Left lung (tissue), 10 donors: Measurements from ENCODE around the gene EML4. TPM values are rescaled to one million over a fixed set of nuclear protein-coding genes. Genes with fewer than 3 reads are reported as not detected.
A peak's percentile ranks its signal among the peaks of the same experiment; 100 is the strongest.

Experiments used
- ATAC-seq: fragments of 200-7000 bp; cut with Tn5 transposase; one replicate; pipeline ENCODE4 v1.9.1; 2020; ENCODE audit warnings: moderate library complexity
- DNase-seq, 4 donors: peaks; one replicate each; pipeline ENCODE4 v3.0.0-alpha.2; 2013 to 2020
- H3K27ac ChIP-seq, 2 donors: fragments of 200-600 bp; sonication (generic) in 1 of 2; one replicate each; pipeline versions ENCODE4 v1.5.0 to v1.8.0; 2020 to 2021
- H3K27me3 ChIP-seq, 2 donors: fragments of 200-600 bp; sonication (generic) in 1 of 2; one replicate each; pipeline versions ENCODE4 v1.5.0 to v1.8.0; 2020 to 2021
- H3K36me3 ChIP-seq, 2 donors: fragments of 200-600 bp; sonication (generic) in 1 of 2; one replicate each; pipeline versions ENCODE4 v1.5.0 to v1.8.0; 2020 to 2021
- H3K4me1 ChIP-seq, 2 donors: fragments of 200-600 bp; one replicate each; pipeline ENCODE4 v1.8.0; 2021
- H3K4me3 ChIP-seq, 2 donors: fragments of 200-600 bp; sonication (generic) in 1 of 2; one replicate each; pipeline versions ENCODE4 v1.5.0 to v1.8.0; 2020 to 2021; ENCODE audit warnings: mild to moderate bottlenecking in 1 of 2
- H3K9me3 ChIP-seq, 2 donors: fragments of 200-600 bp; sonication (generic) in 1 of 2; one replicate each; pipeline versions ENCODE4 v1.5.0 to v1.8.0; 2020 to 2021
- CTCF ChIP-seq, 2 donors: fragments of 200-600 bp; sonication (generic) in 1 of 2; IDR thresholded peaks; one replicate each; pipeline versions ENCODE4 v1.5.0 to v1.8.0; 2021; ENCODE audit warnings: antibody characterized with exemption in 2 of 2
- intact Hi-C, 2 donors: fragments of 100-400 bp; cut with DNase I; formaldehyde crosslinking; loops; one replicate each; pipeline versions ENCODE4 v1.11.2 to v1.14.2; 2022
- polyA plus RNA-seq, 6 donors: library from polyadenylated mRNA; unstranded; fragments of 120-200 nt; gene quantifications; one replicate each; pipeline ENCODE4 v1.2.1, GENCODE V29; 2013; ENCODE audit not compliant: insufficient read length in 6 of 6
- total RNA-seq, 2 donors: library from RNA; stranded (reverse); fragmentation: NEBNext Ultra II Directional; extraction: Animal tissue kit (Norgen Biotek cat#: 25700); gene quantifications; one replicate each; pipeline ENCODE4 v1.2.1, GENCODE V29; 2021
- donor health status: DM: no; HTN: yes; CAD: no.
- donor health status: DM: no; HTN: no; CAD: no.

EML4 gene
- total and polyA plus RNA-seq, 8 donors: 77.5 to 110 (median 89.5) TPM

DNA sequence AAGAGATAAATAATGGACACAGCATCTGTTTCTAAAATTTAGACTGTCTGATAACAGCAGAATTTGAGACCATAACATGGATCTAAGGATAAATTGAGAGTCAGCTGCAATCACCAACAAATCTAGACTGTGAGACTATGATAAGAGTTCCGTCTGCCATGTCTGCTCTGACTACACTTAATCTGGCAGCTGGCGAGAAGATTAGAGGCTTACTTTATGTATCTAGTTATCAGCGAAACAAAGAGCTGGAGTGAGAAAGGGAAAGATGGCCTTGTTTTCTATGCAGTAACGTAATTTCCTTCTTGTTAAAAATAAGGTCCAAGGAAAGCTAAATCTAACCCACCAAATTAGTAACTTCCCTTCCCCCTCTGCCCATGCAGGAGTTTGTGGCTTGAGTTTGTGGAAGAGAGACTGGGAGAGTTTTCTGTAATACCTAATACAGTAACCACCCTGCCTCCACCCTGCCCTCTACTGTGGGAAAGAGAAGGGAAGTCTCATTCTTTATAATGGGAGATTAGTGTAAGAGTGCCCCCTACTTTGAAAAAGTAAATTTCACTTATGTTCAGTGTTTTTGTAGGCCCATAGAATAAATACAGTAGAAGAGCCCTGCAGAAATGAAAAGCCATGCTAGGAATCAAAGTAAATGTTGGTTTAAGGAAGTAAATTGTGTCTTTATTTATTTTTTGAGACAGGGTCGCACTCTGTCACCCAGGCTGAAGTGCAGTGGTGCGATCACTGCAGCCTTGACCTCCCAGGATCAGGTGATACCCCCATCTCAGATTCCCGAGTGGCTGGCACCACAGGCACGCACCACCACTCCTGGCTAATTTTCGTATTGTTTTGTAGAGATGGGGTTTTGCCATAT lies 27.5 kb downstream of the EML4 start:
- intact Hi-C loops: no loop called here
- DNase-seq (peak in 3 of 4 donors; percentile 51 to 75 (median 61)), ATAC-seq (peak; percentile 84)
- Histone ChIP-seq H3K27ac (peak overlapping the region in 1 of 2 donors; percentile 62), H3K4me1 (peaks cover 24 to 71% of the 10 kb centered on the region in 2 donors), H3K9me3 (no peaks in the 10 kb centered on the region), H3K4me3 (no peak overlapping the region), H3K27me3 (no peaks in the 10 kb centered on the region), H3K36me3 (no peaks in the 10 kb centered on the region)
- TF ChIP-seq CTCF (IDR thresholded peaks at IDR 0.05): peak in 1 of 2 donors; percentile 41

DNA sequence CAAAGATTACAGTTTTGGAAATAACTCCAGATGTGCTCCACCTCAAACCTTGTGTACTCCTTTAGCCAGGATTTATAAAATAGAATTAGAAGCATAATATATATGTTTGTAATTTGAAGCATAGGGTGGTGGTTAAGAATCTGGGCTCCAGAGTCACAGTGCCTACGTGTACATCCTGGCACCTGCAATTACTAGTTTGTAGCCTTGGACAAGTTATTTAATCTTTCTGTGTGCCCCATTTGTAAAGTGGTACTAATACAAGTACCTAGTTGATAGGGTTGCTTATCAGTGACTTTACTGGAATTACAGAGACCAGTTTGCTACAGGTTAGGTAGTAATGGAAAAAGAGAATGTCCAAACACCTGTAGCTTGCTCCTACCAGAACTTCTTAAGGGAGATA lies 28.6 kb downstream of the EML4 start:
- H3K27ac ChIP-seq: no peak overlapping the region
- ATAC-seq (no peak), DNase-seq (no peak)
- intact Hi-C loops: no loop called here
- no peaks in the 10 kb centered on the region for H3K36me3 ChIP-seq
- H3K4me3 ChIP-seq: no peak overlapping the region
- H3K9me3 ChIP-seq: no peaks in the 10 kb centered on the region
- no peak for TF ChIP-seq CTCF (IDR thresholded peaks at IDR 0.05)
- H3K4me1 ChIP-seq: peaks cover 20 to 76% of the 10 kb centered on the region in 2 donors
- no peaks in the 10 kb centered on the region for H3K27me3 ChIP-seq

- ATAC-seq (no peak), DNase-seq (no peak)
- intact Hi-C loops: no loop called here
- H3K4me1 ChIP-seq: peaks cover 13 to 72% of the 10 kb centered on the region in 2 donors
- no peak overlapping the region for H3K4me3 ChIP-seq
- H3K36me3 ChIP-seq: no peaks in the 10 kb centered on the region
- no peak for TF ChIP-seq CTCF (IDR thresholded peaks at IDR 0.05)
- H3K27ac ChIP-seq: no peak overlapping the region
- H3K9me3 ChIP-seq: no peaks in the 10 kb centered on the region
- H3K27me3 ChIP-seq: no peaks in the 10 kb centered on the region
These were observed 29.3 kb downstream of the EML4 start for GRCh38 chr2:42198466-42198865.

DNA sequence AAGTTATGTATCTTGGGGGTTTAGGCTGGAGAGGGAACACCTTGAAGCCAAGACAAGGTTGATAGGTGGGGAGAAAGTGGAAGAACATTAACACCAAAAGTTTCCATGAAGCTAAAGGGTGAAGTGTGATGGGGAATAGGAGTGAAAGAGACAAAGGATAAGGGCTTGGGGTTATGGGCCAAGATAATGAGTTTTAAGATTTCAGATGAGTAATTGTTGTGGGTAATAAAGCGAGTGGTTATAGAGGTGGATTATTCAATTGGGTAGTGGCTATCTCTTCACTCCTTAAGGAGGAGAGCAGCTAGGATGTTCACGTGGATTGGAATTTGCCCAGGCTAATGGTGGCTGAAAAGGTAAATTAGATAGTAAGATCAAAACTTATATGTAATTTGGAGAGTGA lies 29.8 kb downstream of the EML4 start:
- intact Hi-C loops: no loop called here
- H3K4me1 ChIP-seq: peaks cover 8 to 66% of the 10 kb centered on the region in 2 donors
- DNase-seq (no peak), ATAC-seq (no peak)
- H3K36me3 ChIP-seq: no peaks in the 10 kb centered on the region
- no peaks in the 10 kb centered on the region for H3K9me3 ChIP-seq
- TF ChIP-seq CTCF (IDR thresholded peaks at IDR 0.05): no peak
- no peaks in the 10 kb centered on the region for H3K27me3 ChIP-seq
- no peak overlapping the region for H3K4me3 ChIP-seq
- H3K27ac ChIP-seq: no peak overlapping the region

- ATAC-seq: no peak
- H3K27me3 ChIP-seq: no peaks in the 10 kb centered on the region
- intact Hi-C loops: loop anchor here in 1 of 2 donors (5.0 kb wide), 1 partner anchor 102 kb away; no protein-coding TSS in a partner anchor
- H3K9me3 ChIP-seq: no peaks in the 10 kb centered on the region
- H3K4me3 ChIP-seq: no peak overlapping the region
- peaks cover 6 to 60% of the 10 kb centered on the region in 2 donors for H3K4me1 ChIP-seq
- no peak overlapping the region for H3K27ac ChIP-seq
- no peak for DNase-seq
- TF ChIP-seq CTCF (IDR thresholded peaks at IDR 0.05): no peak
- H3K36me3 ChIP-seq: no peaks in the 10 kb centered on the region
These were observed 30.5 kb downstream of the EML4 start for GRCh38 chr2:42199626-42200025.
